H1 (cell line): ENCODE results near the gene GPC4.

ENCODE experiments used
- CHD2 ChIP-seq: IDR thresholded peaks from 2 replicates; pipeline ENCODE4 v1.6.1; 2012; ENCODE audit warnings: low read length, improper control_type of control experiment
- EP300 ChIP-seq, 2 experiments: IDR thresholded peaks; 1 replicate in 1 of 2; 2 replicates in 1 of 2; pipeline ENCODE4 v1.6.1; 2011 to 2012; ENCODE audit warnings: low read depth in 2 of 2, low read length in 2 of 2, mild to moderate bottlenecking in 2 of 2, borderline replicate concordance in 1 of 2, inconsistent platforms in 1 of 2, moderate library complexity in 1 of 2
- JUND ChIP-seq: IDR thresholded peaks from 2 replicates; pipeline ENCODE4 v1.6.1; 2011; ENCODE audit warnings: mild to moderate bottlenecking, improper control_type of control experiment, low read length
- POLR2A ChIP-seq, 2 experiments: IDR thresholded peaks; 1 replicate in 1 of 2; 2 replicates in 1 of 2; pipeline ENCODE4 v1.6.1; 2011; ENCODE audit warnings: low read depth in 2 of 2, low read length in 2 of 2, mild to moderate bottlenecking in 2 of 2; ENCODE audit errors: control extremely low read depth in 1 of 2
- SIN3A ChIP-seq, 2 experiments: IDR thresholded peaks in 1 of 2; conservative IDR thresholded peaks in 1 of 2; 2 replicates each; pipeline ENCODE4 v1.6.1; 2011 to 2012; ENCODE audit warnings: low read length in 2 of 2, improper control_type of control experiment in 1 of 2, low read depth in 1 of 2, mild to moderate bottlenecking in 1 of 2
- SUZ12 ChIP-seq: fragments of 200-600 bp; sonication (generic); IDR thresholded peaks from 2 replicates; pipeline ENCODE4 v1.6.1; 2012; ENCODE audit warnings: mild to moderate bottlenecking, inconsistent platforms, low read length, moderate library complexity, mixed read lengths
- YY1 ChIP-seq: IDR thresholded peaks from 2 replicates; pipeline ENCODE4 v1.6.1; 2011; ENCODE audit warnings: low read depth, mild to moderate bottlenecking, low read length

GRCh38 chrX:133267621-133268020, 147.7 kb downstream of the GPC4 start:
- no peak for TF ChIP-seq JUND
- TF ChIP-seq YY1: no peak
- TF ChIP-seq CHD2: no peak
- TF ChIP-seq SUZ12: no peak
- TF ChIP-seq EP300 (IDR thresholded peaks at IDR 0.05; ENCODE audit: borderline replicate concordance in 1 of 2, low read depth in 2 of 2, low read length in 2 of 2): no peak
- TF ChIP-seq SIN3A (conservative IDR thresholded peaks at IDR 0.05 in 1 of 2, IDR thresholded peaks at IDR 0.05 in 1 of 2; ENCODE audit: low read depth in 1 of 2, low read length in 2 of 2): no peak
- TF ChIP-seq POLR2A (IDR thresholded peaks at IDR 0.05; ENCODE audit: control extremely low read depth in 1 of 2, low read depth in 2 of 2, low read length in 2 of 2): no peak
